Measurements from ENCODE around the gene TTC39C.

TTC39C gene

DNA sequence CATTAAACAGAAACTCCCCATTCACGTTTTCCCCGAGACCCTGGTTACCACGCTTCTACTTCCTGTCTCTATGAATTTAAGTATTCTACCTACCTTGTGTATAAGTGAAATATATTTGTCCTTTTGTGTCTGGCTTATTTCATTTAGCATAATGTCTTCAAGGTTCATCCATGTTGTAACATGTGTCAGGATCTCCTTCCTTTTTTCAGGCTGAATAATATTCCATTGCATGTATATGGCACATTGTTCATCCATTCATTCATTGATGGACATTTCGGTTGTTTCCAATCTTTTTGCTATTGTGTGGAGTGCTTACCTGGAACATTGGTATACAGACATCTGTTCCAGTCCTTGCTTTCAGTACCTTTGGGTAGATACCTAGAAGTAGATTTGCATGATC lies 106.1 kb downstream of the TTC39C start:
- TF ChIP-seq EZH2phosphoT487 (IDR thresholded peaks at IDR 0.05; ENCODE audit: low read depth) (no peak), CTCF (IDR thresholded peaks at IDR 0.05; ENCODE audit: low read depth, low read length) (no peak)

DNA sequence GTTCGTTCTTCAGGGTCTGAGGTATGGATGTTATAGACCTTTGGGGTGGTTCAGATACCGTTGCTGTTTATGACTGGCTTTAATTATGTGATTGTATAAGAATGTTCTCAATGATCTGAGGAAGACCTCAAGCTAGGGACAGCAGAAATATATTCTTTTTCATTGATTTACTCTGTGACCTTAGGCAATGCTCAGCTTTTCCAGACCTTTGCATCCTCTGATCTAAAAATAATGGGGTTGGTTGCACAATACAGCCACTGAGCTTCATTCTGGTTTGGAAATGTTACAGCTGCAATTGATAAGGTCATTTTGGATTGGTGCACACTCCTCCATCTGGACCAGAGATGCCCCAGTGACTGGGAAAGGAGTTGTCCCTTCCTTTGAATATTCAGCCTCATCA lies 107.1 kb downstream of the TTC39C start:
- H3K79me2 ChIP-seq (ENCODE audit: low read length): no peaks in the 10 kb centered on the region
- H3K9me3 ChIP-seq (ENCODE audit: insufficient read depth, low read length): no peaks in the 10 kb centered on the region
- no peaks in the 10 kb centered on the region for H4K20me1 ChIP-seq (ENCODE audit: insufficient read depth, low read length)
- TF ChIP-seq CTCF (IDR thresholded peaks at IDR 0.05; ENCODE audit: low read depth, low read length) (no peak), EZH2phosphoT487 (IDR thresholded peaks at IDR 0.05; ENCODE audit: low read depth) (no peak)
- no peak overlapping the region for H3K4me2 ChIP-seq (ENCODE audit: low read length)
- no peak overlapping the region for H2AFZ ChIP-seq (ENCODE audit: low read depth, low read length)
- peaks cover 31% of the 10 kb centered on the region for H3K36me3 ChIP-seq (replicated peaks; ENCODE audit: low read depth, low read length)
- no peaks in the 10 kb centered on the region for H3K27me3 ChIP-seq (ENCODE audit: low read depth, low read length)
- no peak overlapping the region for H3K27ac ChIP-seq (ENCODE audit: low read length)
- no peak overlapping the region for H3K9ac ChIP-seq (ENCODE audit: low read length)
- no peak overlapping the region for H3K4me3 ChIP-seq (ENCODE audit: low read length)
- H3K4me1 ChIP-seq (ENCODE audit: low read length): no peaks in the 10 kb centered on the region

More for the DNA sequence above, 106.1 kb downstream of the TTC39C start:
- H3K79me2 ChIP-seq (ENCODE audit: low read length): no peaks in the 10 kb centered on the region
- no peak overlapping the region for H2AFZ ChIP-seq (ENCODE audit: low read depth, low read length)
- H3K27me3 ChIP-seq (ENCODE audit: low read depth, low read length): no peaks in the 10 kb centered on the region
- H4K20me1 ChIP-seq (ENCODE audit: insufficient read depth, low read length): no peaks in the 10 kb centered on the region
- H3K9ac ChIP-seq (ENCODE audit: low read length): no peak overlapping the region
- no peaks in the 10 kb centered on the region for H3K9me3 ChIP-seq (ENCODE audit: insufficient read depth, low read length)
- H3K4me2 ChIP-seq (ENCODE audit: low read length): no peak overlapping the region
- H3K4me3 ChIP-seq (ENCODE audit: low read length): no peak overlapping the region
- H3K36me3 ChIP-seq (replicated peaks; ENCODE audit: low read depth, low read length): peaks cover 31% of the 10 kb centered on the region
- H3K4me1 ChIP-seq (ENCODE audit: low read length): no peaks in the 10 kb centered on the region
- no peak overlapping the region for H3K27ac ChIP-seq (ENCODE audit: low read length)

DNA sequence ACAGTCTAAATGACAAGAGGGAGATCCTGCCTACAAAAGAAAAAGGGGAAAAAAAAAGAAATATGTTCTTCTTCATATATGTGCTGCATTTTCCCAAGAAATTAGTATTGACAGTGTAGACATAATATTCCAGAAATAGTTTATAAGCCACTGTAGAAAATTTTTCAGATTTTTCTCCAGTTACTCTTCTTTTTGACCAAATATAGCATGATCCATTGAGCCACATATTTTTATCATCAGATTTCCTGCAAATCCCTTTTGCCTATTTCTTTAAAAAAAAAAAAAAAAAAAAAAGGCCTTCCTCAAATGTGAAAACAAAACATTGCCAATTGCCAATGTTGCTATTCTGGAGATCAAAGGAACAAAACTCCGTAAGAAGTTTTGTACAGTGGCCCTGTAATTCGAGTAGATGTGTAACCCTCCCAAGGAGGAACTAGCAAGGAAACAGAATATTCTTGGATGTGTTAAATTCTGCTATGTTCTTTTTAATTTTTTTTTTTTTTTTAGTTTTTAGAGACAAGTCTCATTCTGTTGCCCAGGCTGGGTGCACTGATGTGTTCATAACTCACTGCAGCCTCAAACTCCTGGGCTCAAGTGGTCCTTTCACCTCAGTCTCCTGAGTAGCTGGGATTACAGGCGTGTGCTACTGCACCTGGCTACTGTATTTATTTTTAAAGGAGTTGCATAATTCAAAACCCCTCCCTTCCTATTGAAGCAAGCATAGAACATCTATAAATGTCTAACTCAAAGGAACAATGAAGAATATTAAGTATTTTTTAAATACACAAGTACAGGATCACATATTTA lies 111.8 kb downstream of the TTC39C start:
- no peak overlapping the region for H2AFZ ChIP-seq (ENCODE audit: low read depth, low read length)
- no peak overlapping the region for H3K4me3 ChIP-seq (ENCODE audit: low read length)
- H3K4me1 ChIP-seq (ENCODE audit: low read length): peaks cover 4% of the 10 kb centered on the region; the same call in 1 of the 2 replicates
- no peaks in the 10 kb centered on the region for H3K27me3 ChIP-seq (ENCODE audit: low read depth, low read length)
- H3K4me2 ChIP-seq (ENCODE audit: low read length): no peak overlapping the region
- no peak overlapping the region for H3K9ac ChIP-seq (ENCODE audit: low read length)
- H3K36me3 ChIP-seq (replicated peaks; ENCODE audit: low read depth, low read length): peaks cover 30% of the 10 kb centered on the region
- no peaks in the 10 kb centered on the region for H4K20me1 ChIP-seq (ENCODE audit: insufficient read depth, low read length)
- H3K9me3 ChIP-seq (ENCODE audit: insufficient read depth, low read length): no peaks in the 10 kb centered on the region
- no peak overlapping the region for H3K27ac ChIP-seq (ENCODE audit: low read length)
- H3K79me2 ChIP-seq (ENCODE audit: low read length): no peaks in the 10 kb centered on the region
- no peak for TF ChIP-seq EZH2phosphoT487 (IDR thresholded peaks at IDR 0.05; ENCODE audit: low read depth)
- no peak for TF ChIP-seq CTCF (IDR thresholded peaks at IDR 0.05; ENCODE audit: low read depth, low read length)

GRCh38 chr18:24127735-24128134 lies 113.2 kb downstream of the TTC39C start:
- H3K36me3 ChIP-seq (replicated peaks; ENCODE audit: low read depth, low read length): peaks cover 25% of the 10 kb centered on the region
- no peaks in the 10 kb centered on the region for H3K79me2 ChIP-seq (ENCODE audit: low read length)
- no peak overlapping the region for H2AFZ ChIP-seq (ENCODE audit: low read depth, low read length)
- no peaks in the 10 kb centered on the region for H4K20me1 ChIP-seq (ENCODE audit: insufficient read depth, low read length)
- H3K27me3 ChIP-seq (ENCODE audit: low read depth, low read length): no peaks in the 10 kb centered on the region
- H3K27ac ChIP-seq (ENCODE audit: low read length): no peak overlapping the region
- H3K4me1 ChIP-seq (ENCODE audit: low read length): peaks cover 4% of the 10 kb centered on the region; the same call in 1 of the 2 replicates
- no peak overlapping the region for H3K9ac ChIP-seq (ENCODE audit: low read length)
- TF ChIP-seq EZH2phosphoT487 (IDR thresholded peaks at IDR 0.05; ENCODE audit: low read depth) (no peak), CTCF (IDR thresholded peaks at IDR 0.05; ENCODE audit: low read depth, low read length) (no peak)
- no peaks in the 10 kb centered on the region for H3K9me3 ChIP-seq (ENCODE audit: insufficient read depth, low read length)
- no peak overlapping the region for H3K4me3 ChIP-seq (ENCODE audit: low read length)
- H3K4me2 ChIP-seq (ENCODE audit: low read length): no peak overlapping the region
